Spleen (tissue), 11 donors: Measurements from ENCODE around the gene TAF3. TPM values are rescaled to one million over a fixed set of nuclear protein-coding genes. Genes with fewer than 3 reads are reported as not detected.
A peak's percentile ranks its signal among the peaks of the same experiment; 100 is the strongest.

ENCODE experiments used
- DNase-seq: peaks from one replicate; pipeline ENCODE4 v3.0.0-alpha.2; 2020
- H3K27ac ChIP-seq, 8 donors: fragments of 200-600 bp; sonication (generic) in 7 of 8; 1 replicate in 4 of 8; 2 replicates in 4 of 8; pipeline versions ENCODE4 v1.5.0 to v1.8.0; 2016 to 2021; ENCODE audit warnings: inconsistent platforms in 4 of 8, mild to moderate bottlenecking in 4 of 8, moderate library complexity in 1 of 8
- H3K27me3 ChIP-seq, 7 donors: fragments of 200-600 bp; sonication (generic) in 6 of 7; replicated peaks in 1 of 7; 1 replicate in 4 of 7; 2 replicates in 3 of 7; pipeline versions ENCODE4 v1.5.0 to v1.8.0; 2016 to 2021; ENCODE audit warnings: inconsistent platforms in 3 of 7, mild to moderate bottlenecking in 1 of 7
- H3K36me3 ChIP-seq, 6 donors: fragments of 200-600 bp; sonication (generic) in 5 of 6; 1 replicate in 4 of 6; 2 replicates in 2 of 6; pipeline versions ENCODE4 v1.5.0 to v1.8.0; 2016 to 2021; ENCODE audit warnings: inconsistent platforms in 2 of 6
- H3K4me1 ChIP-seq, 6 donors: fragments of 200-600 bp; sonication (generic) in 5 of 6; 1 replicate in 3 of 6; 2 replicates in 3 of 6; pipeline versions ENCODE4 v1.5.0 to v1.8.0; 2016 to 2021; ENCODE audit warnings: inconsistent platforms in 3 of 6
- H3K4me3 ChIP-seq, 8 donors: fragments of 200-600 bp; sonication (generic) in 7 of 8; 1 replicate in 4 of 8; 2 replicates in 4 of 8; pipeline versions ENCODE4 v1.5.0 to v1.8.0; 2016 to 2021; ENCODE audit warnings: inconsistent platforms in 4 of 8, mild to moderate bottlenecking in 4 of 8, moderate library complexity in 2 of 8
- H3K9me3 ChIP-seq, 8 donors: fragments of 200-600 bp; sonication (generic) in 7 of 8; 1 replicate in 4 of 8; 2 replicates in 4 of 8; pipeline versions ENCODE4 v1.5.0 to v1.8.0; 2016 to 2021; ENCODE audit warnings: inconsistent platforms in 4 of 8
- CTCF ChIP-seq, 11 experiments: fragments of 200-600 bp in 7 of 11; fragments of 450-650 bp in 4 of 11; sonication (generic) in 4 of 11; IDR thresholded peaks in 8 of 11; conservative IDR thresholded peaks in 3 of 11; 1 replicate in 7 of 11; 2 replicates in 4 of 11; pipeline versions ENCODE4 v1.4.0 to v1.8.0; 2016 to 2021; ENCODE audit warnings: antibody characterized with exemption in 11 of 11, inconsistent platforms in 4 of 11, mild to moderate bottlenecking in 1 of 11
- POLR2A ChIP-seq, 3 donors: fragments of 450-650 bp; IDR thresholded peaks; one replicate each; pipeline ENCODE4 v1.5.1; 2017; ENCODE audit warnings: antibody characterized with exemption in 3 of 3, mild to moderate bottlenecking in 1 of 3
- POLR2AphosphoS5 ChIP-seq, 3 donors: sonication (generic); formaldehyde crosslinking; IDR thresholded peaks; one replicate each; pipeline ENCODE4 v1.5.1; 2017; ENCODE audit warnings: antibody characterized with exemption in 3 of 3
- WGBS, 5 donors: extraction: QIAGEN DNeasy Blood & Tissue Kit in 3 of 5; methylation state at CpG; one replicate each; pipeline versions ENCODE4 v1.1.5 to v1.1.7; 2013 to 2018; 5-methylcytosine and 5-hydroxymethylcytosine counted together
- intact Hi-C: fragments of 100-400 bp; cut with DNase I; formaldehyde crosslinking; loops from one replicate; pipeline ENCODE4 v1.15.0; 2023; ENCODE audit warnings: low total_unique reads
- polyA plus RNA-seq, 3 donors: library from polyadenylated mRNA; stranded (reverse); fragments of 200-250 nt; gene quantifications; one replicate each; pipeline ENCODE4 v1.2.1, GENCODE V29; 2013
- total RNA-seq, 7 donors: library from RNA; depleted of rRNA in 3 of 7; stranded (reverse); fragments of >200 nt in 3 of 7; fragmentation: NEBNext Ultra II Directional in 4 of 7; extraction: Animal tissue kit (Norgen Biotek cat#: 25700) in 4 of 7; gene quantifications; one replicate each; pipeline versions ENCODE4 v1.1.0 to v1.2.1, GENCODE V29; 2016 to 2021
- donor health status: healthy with polysubstance abuse.
- donor health status: DM: no; HTN: no; CAD: no; lungs with moderate emphysema.
- donor health status: DM: no; HTN: no; CAD: no.
- donor health status: Bipolar disorder and iron deficiency.
- donor health status: healthy.
- donor health status: DM: no; HTN: no; CAD: no.
- donor health status: DM: yes; HTN: yes; CAD: no.

TAF3 gene
- total and polyA plus RNA-seq, 10 donors, result 2.7 to 13.0 (median 9.8) TPM

DNA sequence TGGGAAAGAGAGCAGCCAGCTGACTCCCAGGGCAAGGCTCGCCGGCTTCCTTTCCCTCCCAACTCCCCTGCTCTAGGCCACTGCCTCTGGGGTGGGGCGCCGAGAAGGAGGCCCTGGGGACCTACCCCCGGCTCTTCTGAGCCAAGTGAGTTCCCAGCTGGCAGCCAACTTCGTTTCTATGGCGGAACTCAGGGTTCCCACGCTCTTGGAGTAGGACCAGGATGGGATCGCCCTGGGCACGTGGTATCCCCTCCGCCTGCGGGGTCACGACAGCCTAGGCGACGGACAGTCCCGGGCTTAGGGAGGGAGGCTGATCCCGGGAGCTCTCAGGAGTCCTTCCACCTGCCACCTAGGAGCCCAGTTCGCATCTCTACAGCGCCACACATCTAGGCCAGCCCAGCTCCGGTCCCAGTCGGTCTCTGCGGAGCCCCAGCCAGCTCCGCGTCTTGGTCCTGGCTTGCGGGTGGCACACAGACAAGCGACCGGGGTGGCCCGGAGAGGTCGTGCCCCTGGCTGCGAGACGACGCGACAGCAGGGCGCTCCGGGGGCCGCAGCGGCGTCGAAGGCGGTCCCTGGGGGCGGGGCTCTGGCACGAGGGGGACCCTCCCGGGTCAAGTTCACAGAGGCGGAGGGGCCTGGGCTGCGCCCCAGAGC is 215.6 kb downstream of the TAF3 start:
- intact Hi-C loops, result no loop called here
- Histone ChIP-seq H3K9me3 (no peaks in the 10 kb centered on the region), H3K27ac (no peak overlapping the region), H3K4me1 (peaks cover 4 to 44% (median 27%) of the 10 kb centered on the region in 6 donors), H3K36me3 (no peaks in the 10 kb centered on the region), H3K4me3 (peak overlapping the region in 6 of 8 donors; percentile 10 to 54 (median 14)), H3K27me3 (peaks cover 10 to 99% (median 76%) of the 10 kb centered on the region in 7 donors)
- TF ChIP-seq CTCF (IDR thresholded peaks at IDR 0.05 in 8 of 11, conservative IDR thresholded peaks at IDR 0.05 in 3 of 11) (no peak), POLR2A (IDR thresholded peaks at IDR 0.05) (no peak), POLR2AphosphoS5 (IDR thresholded peaks at IDR 0.05) (no peak)
- DNase-seq, result no peak
- 7 to 13% (median 8%) methylated on average over 16 to 45 of the region's 45 CpGs for whole genome bisulfite sequencing, 5 donors

DNA sequence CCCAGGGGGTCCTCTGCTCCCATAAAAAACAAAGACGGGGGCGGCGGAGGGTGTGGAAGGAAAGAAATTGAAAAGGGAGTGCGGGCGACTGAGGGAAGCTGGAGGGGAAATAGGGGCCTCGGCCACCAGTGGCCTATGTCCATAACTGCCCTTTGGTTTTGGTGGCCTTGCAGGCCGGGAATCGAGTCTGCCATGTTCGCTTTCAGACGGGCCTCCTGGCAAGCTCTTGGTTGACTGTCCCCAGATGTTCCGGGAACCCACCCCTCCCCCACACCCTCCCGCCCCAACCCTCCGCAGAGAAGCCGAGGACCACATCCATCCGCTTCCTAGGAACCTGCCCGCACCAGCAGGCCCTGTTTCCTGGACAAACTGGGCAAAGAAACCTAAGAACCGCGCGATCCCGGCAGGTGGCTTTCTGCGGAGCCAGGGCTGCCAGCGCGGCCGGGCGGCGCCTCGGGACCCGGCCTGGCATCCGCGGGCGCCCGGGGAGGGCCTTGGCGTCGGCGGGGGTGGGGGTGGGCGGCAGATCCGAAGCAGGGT is 216.2 kb downstream of the TAF3 start:
- H3K9me3 ChIP-seq, result no peaks in the 10 kb centered on the region
- no peak overlapping the region for H3K27ac ChIP-seq
- peak overlapping the region in 7 of 8 donors; percentile 3 to 54 (median 13) for H3K4me3 ChIP-seq
- intact Hi-C loops, result no loop called here
- H3K4me1 ChIP-seq, result peaks cover 4 to 44% (median 27%) of the 10 kb centered on the region in 6 donors
- 2 to 7% (median 3%) methylated on average over 26 to 37 of the region's 37 CpGs for WGBS, 5 donors
- no peak for DNase-seq
- no peak for TF ChIP-seq POLR2A (IDR thresholded peaks at IDR 0.05)
- no peak for TF ChIP-seq POLR2AphosphoS5 (IDR thresholded peaks at IDR 0.05)
- no peak for TF ChIP-seq CTCF (IDR thresholded peaks at IDR 0.05 in 8 of 11, conservative IDR thresholded peaks at IDR 0.05 in 3 of 11)
- H3K36me3 ChIP-seq, result no peaks in the 10 kb centered on the region
- H3K27me3 ChIP-seq, result peaks cover 16 to 100% (median 82%) of the 10 kb centered on the region in 7 donors

DNA sequence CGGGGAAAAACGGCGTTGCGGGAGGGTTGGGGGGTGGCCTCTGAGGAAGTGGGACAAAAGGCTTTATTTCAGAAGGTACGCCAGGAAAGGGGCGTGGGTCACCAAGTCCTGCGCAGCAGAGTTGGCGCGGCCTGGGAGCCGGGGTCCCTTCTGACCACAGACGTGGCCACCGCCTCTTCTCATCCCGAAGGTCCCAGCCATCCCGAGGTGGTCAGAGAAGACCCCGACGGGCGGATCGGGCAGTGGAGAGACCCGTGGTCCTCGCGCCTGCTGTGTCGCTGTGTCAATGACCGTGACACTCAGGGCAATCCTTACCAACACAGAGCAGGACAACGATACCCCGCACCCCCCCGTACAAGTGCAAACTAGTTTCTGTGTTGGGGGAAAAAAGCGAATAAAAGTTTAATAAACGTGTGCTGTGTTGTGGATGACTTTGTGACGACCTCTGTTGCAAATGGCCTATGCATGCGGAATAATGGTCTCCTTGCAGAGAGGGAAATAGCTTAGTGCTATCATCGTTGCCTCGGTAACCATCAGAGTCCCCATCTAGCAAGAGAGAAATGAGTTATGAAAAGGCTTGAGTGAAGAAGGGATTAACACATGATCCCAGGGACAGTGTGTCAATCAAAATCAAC is 216.8 kb downstream of the TAF3 start:
- Histone ChIP-seq H3K9me3 (no peaks in the 10 kb centered on the region), H3K4me3 (peak overlapping the region in 5 of 8 donors; percentile 3 to 54 (median 14)), H3K27me3 (peaks cover 16 to 100% (median 88%) of the 10 kb centered on the region in 7 donors), H3K36me3 (no peaks in the 10 kb centered on the region), H3K4me1 (peaks cover 4 to 44% (median 27%) of the 10 kb centered on the region in 6 donors), H3K27ac (no peak overlapping the region)
- TF ChIP-seq CTCF (IDR thresholded peaks at IDR 0.05 in 8 of 11, conservative IDR thresholded peaks at IDR 0.05 in 3 of 11) (no peak), POLR2AphosphoS5 (IDR thresholded peaks at IDR 0.05) (no peak), POLR2A (IDR thresholded peaks at IDR 0.05) (no peak)
- intact Hi-C loops, result no loop called here
- WGBS, 5 donors, result 6 to 12% (median 8%) methylated on average over 28 to 32 of the region's 32 CpGs
- DNase-seq, result no peak
